T-helper 17 cell (primary cell): Measurements from ENCODE around the gene CLDN24. TPM values are rescaled to one million over a fixed set of nuclear protein-coding genes. Genes with fewer than 3 reads are reported as not detected.

Experiments used
- ATAC-seq: fragments of 150-1000 bp; cut with Tn5 transposase; 2 replicates; pipeline ENCODE4 v1.10.0; 2021; ENCODE audit warnings: mild to moderate bottlenecking, moderate library complexity
- DNase-seq, 3 donors: peaks; one replicate each; pipeline versions ENCODE4 v3.0.0 to v3.0.0-alpha.2; 2020 to 2021
- H3K9me3 ChIP-seq: one replicate; pipeline ENCODE4 v1.7.0; 2013; ENCODE audit warnings: low read length, mild to moderate bottlenecking; ENCODE audit not compliant: control insufficient read depth, poor library complexity, severe bottlenecking
- H3K27ac Mint-ChIP-seq: one replicate; pipeline ENCODE4 v1.8.0; 2022; ENCODE audit warnings: mild to moderate bottlenecking, moderate library complexity, mixed read lengths
- H3K27me3 Mint-ChIP-seq: one replicate; pipeline ENCODE4 v1.8.0; 2022; ENCODE audit warnings: mixed read lengths
- H3K36me3 Mint-ChIP-seq: one replicate; pipeline ENCODE4 v1.8.0; 2022; ENCODE audit warnings: low read depth, mixed read lengths
- H3K4me1 Mint-ChIP-seq: one replicate; pipeline ENCODE4 v1.8.0; 2022; ENCODE audit warnings: mild to moderate bottlenecking, mixed read lengths
- H3K4me3 Mint-ChIP-seq: one replicate; pipeline ENCODE4 v1.8.0; 2022; ENCODE audit warnings: mild to moderate bottlenecking, moderate library complexity, mixed read lengths
- total RNA-seq, 4 donors: library from RNA in 2 of 4; stranded (reverse) in 2 of 4; gene quantifications; one replicate each; pipeline ENCODE4 v1.2.3 and lab custom pipeline; 2022 to 2026

Gene CLDN24
- total RNA-seq, 2 donors from 2014 or later: not detected

- H3K36me3 Mint-ChIP-seq: peaks cover 7% of the 10 kb centered on the region
- peaks cover 7% of the 10 kb centered on the region for H3K4me1 Mint-ChIP-seq
- no peaks in the 10 kb centered on the region for H3K9me3 ChIP-seq
- DNase-seq: no peak
- no peak overlapping the region for H3K4me3 Mint-ChIP-seq
- H3K27ac Mint-ChIP-seq: no peak overlapping the region
- no peaks in the 10 kb centered on the region for H3K27me3 Mint-ChIP-seq
- ATAC-seq: no peak
Observed at GRCh38 chr4:183284258-183284785, 37.9 kb downstream of the CLDN24 start.

GRCh38 chr4:183276106-183276505 is 46.1 kb downstream of the CLDN24 start:
- Mint-ChIP-seq H3K4me3 (no peak overlapping the region), H3K36me3 (no peaks in the 10 kb centered on the region), H3K27me3 (no peaks in the 10 kb centered on the region)

DNA sequence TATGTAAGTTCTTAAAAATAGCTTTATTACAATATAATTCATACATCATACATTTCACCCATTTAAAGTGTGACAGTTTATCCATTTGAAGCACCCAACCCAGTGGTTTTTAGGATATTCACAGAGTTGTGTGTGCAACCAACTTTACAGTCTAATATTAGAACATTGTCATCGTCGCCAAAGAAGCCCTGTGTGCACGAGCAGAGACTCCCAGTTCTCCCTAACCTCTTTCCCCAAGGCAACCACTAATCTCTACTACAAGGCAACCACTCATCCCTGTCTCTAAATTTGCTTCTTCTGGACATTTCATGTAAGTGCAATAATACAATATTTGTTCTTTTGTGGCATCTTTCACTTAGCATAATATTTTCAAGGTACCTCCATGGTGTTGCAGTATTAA is 49.8 kb downstream of the CLDN24 start:
- no peaks in the 10 kb centered on the region for H3K9me3 ChIP-seq
- DNase-seq (no peak), ATAC-seq (no peak)
- Mint-ChIP-seq H3K27ac (no peak overlapping the region), H3K4me1 (no peaks in the 10 kb centered on the region), H3K27me3 (no peaks in the 10 kb centered on the region), H3K36me3 (no peaks in the 10 kb centered on the region), H3K4me3 (no peak overlapping the region)

More at GRCh38 chr4:183276106-183276505, 46.1 kb downstream of the CLDN24 start:
- H3K4me1 Mint-ChIP-seq: no peaks in the 10 kb centered on the region
- ATAC-seq (no peak), DNase-seq (no peak)
- no peaks in the 10 kb centered on the region for H3K9me3 ChIP-seq
- H3K27ac Mint-ChIP-seq: no peak overlapping the region

Other genes starting within 250 kb of the CLDN24 start
- 1 to 10 TPM; 5.8 to 6.3 TPM for gene WWC2, start 223.2 kb downstream of the CLDN24 start, total RNA-seq
- not detected for gene CLDN22, start 2.1 kb downstream of the CLDN24 start, total RNA-seq
- 10 to 100 TPM; 25.9 to 33.4 TPM for gene CDKN2AIP, start 122.2 kb upstream of the CLDN24 start, total RNA-seq
- 10 to 100 TPM in 1 of 2 donors, 1 to 10 TPM in 1; 9.1 to 11.2 TPM for gene ING2, start 182.6 kb upstream of the CLDN24 start, total RNA-seq